22Rv1 (cell line): ENCODE data around the gene AHNAK.

Source experiments
- H3K27ac ChIP-seq: fragments of 450-650 bp; 2 replicates; pipeline ENCODE4 v1.5.1; 2017
- CTCF ChIP-seq: fragments of 450-650 bp; IDR thresholded peaks from 2 replicates; pipeline ENCODE4 v1.5.1; 2017; ENCODE audit warnings: mild to moderate bottlenecking
- ZFX ChIP-seq: fragments of 450-650 bp; IDR thresholded peaks from 2 replicates; pipeline ENCODE4 v1.6.1; 2017; ENCODE audit warnings: antibody characterized with exemption, borderline replicate concordance

The AHNAK gene

GRCh38 chr11:62431171-62431901 lies 115.3 kb downstream of the AHNAK start:
- TF ChIP-seq ZFX (no peak), CTCF (no peak)
- no peak overlapping the region for H3K27ac ChIP-seq

- no peak overlapping the region for H3K27ac ChIP-seq
- TF ChIP-seq ZFX (no peak), CTCF (no peak)
These were observed 116.2 kb downstream of the AHNAK start for GRCh38 chr11:62430425-62430824.

GRCh38 chr11:62428871-62429560 lies 117.6 kb downstream of the AHNAK start:
- TF ChIP-seq ZFX (no peak), CTCF (no peak)
- H3K27ac ChIP-seq = no peak overlapping the region

- no peak overlapping the region for H3K27ac ChIP-seq
- no peak for TF ChIP-seq CTCF
- no peak for TF ChIP-seq ZFX
These were observed 118.9 kb downstream of the AHNAK start for GRCh38 chr11:62427630-62428233.

- H3K27ac ChIP-seq = no peak overlapping the region
- TF ChIP-seq ZFX = no peak
- no peak for TF ChIP-seq CTCF
These were observed 123.6 kb downstream of the AHNAK start for GRCh38 chr11:62423012-62423411.

GRCh38 chr11:62421996-62422395 lies 124.6 kb downstream of the AHNAK start:
- no peak overlapping the region for H3K27ac ChIP-seq
- TF ChIP-seq ZFX (no peak), CTCF (no peak)

- no peak overlapping the region for H3K27ac ChIP-seq
- TF ChIP-seq ZFX = no peak
- no peak for TF ChIP-seq CTCF
These were observed 125.7 kb downstream of the AHNAK start for GRCh38 chr11:62420882-62421281.
